Astrocyte of the spinal cord (primary cell): ENCODE data around the gene NGEF.

Experiments used
- DNase-seq: peaks from one replicate; pipeline ENCODE4 v3.0.0; 2011; ENCODE audit warnings: low read depth, low spot score
- H3K4me3 ChIP-seq: 2 replicates; pipeline ENCODE4 v1.5.1; 2011; ENCODE audit warnings: low read depth, mild to moderate bottlenecking, low read length, moderate library complexity
- in situ Hi-C: cut with HindIII; loops from 2 replicates; pipeline ENCODE4 v1.10.0; 2017; ENCODE audit warnings: low sequenced_read_pairs
- TF ChIP-seq, protein P1 (sequence below): IDR thresholded peaks from 2 replicates; pipeline ENCODE4 v1.5.1; 2012; ENCODE audit warnings: low read depth, mild to moderate bottlenecking, low read length, inconsistent platforms

The NGEF gene

DNA sequence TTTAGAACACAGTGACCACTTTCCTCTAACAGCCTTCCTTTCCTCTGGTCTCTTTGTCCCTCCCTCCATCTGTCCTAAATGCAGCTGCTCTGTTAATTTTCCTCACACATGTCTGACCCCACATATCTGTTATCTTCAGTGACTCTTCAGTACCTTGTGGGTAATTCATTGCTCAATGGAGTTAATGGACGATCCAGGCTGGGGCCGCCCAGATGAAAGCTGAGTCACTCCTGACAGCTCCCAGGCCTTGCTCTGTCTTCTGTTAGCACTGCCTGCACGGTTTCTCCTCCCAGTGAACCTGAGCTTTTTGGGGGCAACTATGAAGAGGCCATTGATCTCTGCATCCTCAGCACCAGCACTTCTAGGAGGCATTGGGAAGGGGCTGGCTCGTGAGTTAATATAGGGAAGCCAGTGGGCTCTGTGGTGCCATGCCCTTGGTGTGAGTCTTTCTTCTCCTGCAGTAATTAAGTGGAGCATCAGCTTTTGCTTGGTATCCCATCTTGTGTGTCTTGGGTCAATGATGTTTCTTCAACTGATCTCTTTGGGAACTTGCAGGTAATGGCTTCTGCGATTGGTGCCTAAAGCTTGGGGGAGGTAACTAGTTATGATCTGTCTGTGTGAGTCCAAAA lies 75.7 kb downstream of the NGEF start:
- in situ Hi-C loops: no loop called here
- no peak overlapping the region for H3K4me3 ChIP-seq
- DNase-seq: no peak
- TF ChIP-seq, protein P1, sequence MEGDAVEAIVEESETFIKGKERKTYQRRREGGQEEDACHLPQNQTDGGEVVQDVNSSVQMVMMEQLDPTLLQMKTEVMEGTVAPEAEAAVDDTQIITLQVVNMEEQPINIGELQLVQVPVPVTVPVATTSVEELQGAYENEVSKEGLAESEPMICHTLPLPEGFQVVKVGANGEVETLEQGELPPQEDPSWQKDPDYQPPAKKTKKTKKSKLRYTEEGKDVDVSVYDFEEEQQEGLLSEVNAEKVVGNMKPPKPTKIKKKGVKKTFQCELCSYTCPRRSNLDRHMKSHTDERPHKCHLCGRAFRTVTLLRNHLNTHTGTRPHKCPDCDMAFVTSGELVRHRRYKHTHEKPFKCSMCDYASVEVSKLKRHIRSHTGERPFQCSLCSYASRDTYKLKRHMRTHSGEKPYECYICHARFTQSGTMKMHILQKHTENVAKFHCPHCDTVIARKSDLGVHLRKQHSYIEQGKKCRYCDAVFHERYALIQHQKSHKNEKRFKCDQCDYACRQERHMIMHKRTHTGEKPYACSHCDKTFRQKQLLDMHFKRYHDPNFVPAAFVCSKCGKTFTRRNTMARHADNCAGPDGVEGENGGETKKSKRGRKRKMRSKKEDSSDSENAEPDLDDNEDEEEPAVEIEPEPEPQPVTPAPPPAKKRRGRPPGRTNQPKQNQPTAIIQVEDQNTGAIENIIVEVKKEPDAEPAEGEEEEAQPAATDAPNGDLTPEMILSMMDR: no peak

GRCh38 chr2:232931636-232932035 lies 81.4 kb downstream of the NGEF start:
- no peak for DNase-seq
- H3K4me3 ChIP-seq: no peak overlapping the region
- in situ Hi-C loops: no loop called here
- TF ChIP-seq, protein P1: no peak

DNA sequence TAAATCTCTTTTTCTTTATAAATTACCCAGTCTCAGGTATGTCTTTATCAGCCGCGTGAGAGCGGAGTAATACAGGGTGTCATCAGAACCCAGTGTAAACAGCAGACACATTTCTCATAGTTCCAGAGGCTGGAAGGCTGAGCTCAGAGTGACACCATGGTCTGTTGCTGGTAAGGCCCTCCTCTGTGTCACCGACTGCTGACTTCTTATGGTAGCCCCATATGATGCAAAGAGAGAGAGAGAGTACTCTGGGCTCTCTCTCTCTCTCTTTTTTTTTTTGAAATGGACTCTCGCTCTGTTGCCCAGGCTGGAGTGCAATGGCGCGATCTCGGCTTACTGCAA lies 83.0 kb downstream of the NGEF start:
- H3K4me3 ChIP-seq: no peak overlapping the region

GRCh38 chr2:232929303-232930058 lies 83.6 kb downstream of the NGEF start:
- in situ Hi-C loops: no loop called here
- DNase-seq: no peak

More for the DNA sequence above, 83.0 kb downstream of the NGEF start:
- TF ChIP-seq, protein P1: no peak
- DNase-seq: no peak
- in situ Hi-C loops: no loop called here

DNA sequence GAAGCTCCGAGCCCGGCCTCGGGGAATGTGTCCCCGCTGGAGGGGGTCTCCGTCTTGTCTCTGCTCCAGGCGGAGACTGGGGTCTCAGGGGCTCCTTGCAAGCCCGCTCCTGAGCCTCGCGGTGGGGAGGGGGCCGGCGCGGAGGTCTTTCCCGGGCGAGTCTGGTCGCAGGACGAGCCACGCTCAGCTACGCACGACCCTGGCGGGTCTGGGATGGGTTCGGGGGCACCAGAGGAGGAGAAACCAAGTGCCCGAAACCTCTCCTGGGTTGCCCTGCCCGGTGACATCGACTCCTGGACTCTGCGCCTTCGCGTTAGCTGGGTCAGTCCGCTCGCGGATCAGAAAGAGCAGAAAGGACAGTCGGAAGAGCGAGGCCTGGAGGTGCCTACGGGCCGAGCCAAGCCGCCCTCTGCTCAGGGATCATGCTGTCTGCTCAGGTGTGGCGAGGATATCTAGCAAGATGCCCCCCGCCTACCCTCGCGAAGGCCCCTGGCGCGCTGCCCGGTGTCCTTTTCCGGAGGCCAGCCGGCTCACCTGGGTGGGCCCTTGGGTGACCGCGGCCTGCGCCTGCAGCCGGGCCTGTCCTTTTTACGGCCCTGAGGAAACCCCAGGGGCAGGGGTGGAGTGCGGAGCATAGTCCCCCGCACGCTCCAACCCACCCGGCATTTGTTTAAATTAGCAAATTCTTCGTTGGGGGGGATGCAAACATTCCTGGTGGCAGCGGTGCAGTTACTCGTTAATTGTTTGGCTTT lies 84.3 kb downstream of the NGEF start:
- in situ Hi-C loops: no loop called here
- no peak overlapping the region for H3K4me3 ChIP-seq
- TF ChIP-seq, protein P1: no peak
- no peak for DNase-seq

More at GRCh38 chr2:232929303-232930058, 83.6 kb downstream of the NGEF start:
- no peak overlapping the region for H3K4me3 ChIP-seq
- TF ChIP-seq, protein P1: no peak

- no peak overlapping the region for H3K4me3 ChIP-seq
- TF ChIP-seq, protein P1: no peak
- DNase-seq: no peak
- in situ Hi-C loops: no loop called here
Measured at GRCh38 chr2:232927793-232928550, 85.1 kb downstream of the NGEF start.
